D341Med (cell line): Measurements from ENCODE around the gene CACNB3.

Experiments used
- DNase-seq: peaks from one replicate; pipeline ENCODE4 v3.0.0; 2012; ENCODE audit warnings: low spot score

The CACNB3 gene

DNA sequence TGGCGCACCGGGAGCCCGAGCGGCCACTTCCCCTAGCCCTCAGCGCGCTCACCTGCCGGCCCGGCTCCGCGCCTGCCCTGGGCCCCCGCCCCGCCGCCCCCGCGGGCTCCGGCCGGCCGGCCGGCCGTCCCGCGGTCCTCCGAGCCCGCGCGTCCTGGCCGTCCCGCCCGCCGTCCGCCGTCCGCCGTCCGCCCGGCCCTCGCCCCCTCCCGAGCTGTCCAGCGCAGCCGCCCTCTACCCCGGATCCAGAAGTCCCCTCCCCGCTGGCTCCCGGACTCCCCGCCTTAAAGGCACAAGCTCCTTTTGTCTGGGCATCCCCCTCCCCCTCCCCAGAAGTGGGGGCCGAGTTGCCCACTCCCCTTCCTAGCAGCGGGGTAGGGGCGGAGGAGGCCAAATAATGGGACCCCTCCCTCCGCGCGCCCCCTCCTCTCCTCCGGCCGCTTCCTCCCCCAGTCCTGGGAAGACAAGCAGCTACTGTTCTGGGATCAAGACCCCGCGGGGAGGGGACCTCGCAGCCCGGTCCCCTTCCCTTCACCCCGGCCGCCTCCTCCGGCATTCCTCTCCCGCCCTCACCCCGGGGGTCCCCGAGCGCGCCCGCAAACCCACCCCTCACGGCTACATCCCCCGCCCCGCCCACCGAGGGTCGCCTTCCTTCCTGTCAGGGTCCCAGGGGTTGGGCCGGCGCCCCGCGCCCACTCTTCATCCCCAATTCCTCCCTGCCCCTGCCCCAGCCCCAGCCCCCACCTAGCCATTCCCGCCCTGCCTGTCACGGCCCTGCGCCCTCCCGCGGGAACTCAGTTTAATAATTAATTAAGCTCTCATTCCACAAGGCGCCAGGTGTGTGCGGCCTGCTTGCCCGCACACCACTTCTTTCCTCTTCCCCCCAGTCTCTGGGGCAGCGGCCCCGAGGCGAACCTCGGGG, 29.2 kb upstream of the CACNB3 start, which contains the start of gene ADCY6:
ADCY6 (minus strand) TSS at position 236 of the 922 bp plus-strand sequence. CDS start 5,655 bp downstream, outside the sequence.
- DNase-seq = peak; percentile 86

DNA sequence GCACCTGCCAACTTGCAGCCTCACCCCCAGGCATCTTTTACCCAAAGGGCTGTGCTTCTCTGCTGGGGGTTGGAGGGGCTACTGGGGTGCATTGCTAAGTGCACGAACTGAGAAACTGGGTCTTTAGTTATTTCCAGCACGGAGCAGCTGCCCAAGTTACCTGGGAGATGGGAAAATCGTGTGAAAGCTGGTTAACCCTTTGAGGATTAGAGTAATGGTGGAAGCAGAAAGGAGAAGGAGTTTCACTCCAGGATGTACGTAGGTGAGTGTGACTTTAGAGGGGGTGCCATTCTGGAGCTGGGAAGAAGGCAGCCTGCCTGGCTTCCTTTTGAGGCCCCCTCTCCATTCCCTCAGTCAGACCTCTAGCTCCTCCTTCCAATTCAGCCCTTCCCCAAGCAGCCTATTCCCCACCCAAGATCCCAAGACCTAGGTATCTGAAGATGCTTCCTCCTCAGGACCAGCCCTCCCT, 28.4 kb upstream of the CACNB3 start:
- DNase-seq = no peak

DNA sequence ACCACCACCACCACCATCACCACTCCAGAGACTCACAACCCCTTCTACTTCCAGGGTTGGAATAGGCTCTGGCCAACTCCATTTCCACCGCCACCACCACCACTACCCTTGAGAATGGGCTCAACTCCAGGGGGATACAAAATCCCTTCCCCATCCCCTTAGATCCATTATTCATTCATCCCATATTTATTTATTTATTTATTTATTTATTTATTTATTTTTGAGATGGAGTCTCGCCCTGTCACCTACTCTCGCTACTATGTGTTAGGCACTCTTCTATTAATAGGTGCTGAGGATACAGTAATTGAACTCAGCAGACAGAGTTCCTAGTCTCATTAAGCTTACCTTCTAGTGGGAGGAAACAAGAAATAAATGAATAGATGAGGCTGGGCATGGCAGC, 24.6 kb upstream of the CACNB3 start:
- DNase-seq = no peak

DNA sequence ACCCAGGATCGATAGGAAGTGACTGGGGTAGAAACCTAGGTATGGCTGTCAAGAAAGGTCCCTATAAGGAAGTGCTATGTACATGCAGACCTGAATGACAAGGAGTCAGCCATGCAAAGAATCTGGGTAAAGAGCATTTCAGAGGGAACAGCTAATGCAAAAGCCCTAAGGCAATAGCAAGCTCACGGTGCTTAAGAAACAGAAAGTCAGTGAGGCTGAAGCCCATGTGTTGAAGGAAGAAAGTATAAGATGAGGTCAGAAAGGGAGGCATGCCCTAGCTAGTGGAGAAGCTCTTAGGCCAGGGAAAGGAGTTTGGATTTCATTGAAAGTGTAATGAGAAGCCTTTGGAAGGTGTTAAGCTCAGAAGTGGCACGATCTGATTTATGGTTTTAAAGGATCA, 23.4 kb upstream of the CACNB3 start:
- DNase-seq = no peak

DNA sequence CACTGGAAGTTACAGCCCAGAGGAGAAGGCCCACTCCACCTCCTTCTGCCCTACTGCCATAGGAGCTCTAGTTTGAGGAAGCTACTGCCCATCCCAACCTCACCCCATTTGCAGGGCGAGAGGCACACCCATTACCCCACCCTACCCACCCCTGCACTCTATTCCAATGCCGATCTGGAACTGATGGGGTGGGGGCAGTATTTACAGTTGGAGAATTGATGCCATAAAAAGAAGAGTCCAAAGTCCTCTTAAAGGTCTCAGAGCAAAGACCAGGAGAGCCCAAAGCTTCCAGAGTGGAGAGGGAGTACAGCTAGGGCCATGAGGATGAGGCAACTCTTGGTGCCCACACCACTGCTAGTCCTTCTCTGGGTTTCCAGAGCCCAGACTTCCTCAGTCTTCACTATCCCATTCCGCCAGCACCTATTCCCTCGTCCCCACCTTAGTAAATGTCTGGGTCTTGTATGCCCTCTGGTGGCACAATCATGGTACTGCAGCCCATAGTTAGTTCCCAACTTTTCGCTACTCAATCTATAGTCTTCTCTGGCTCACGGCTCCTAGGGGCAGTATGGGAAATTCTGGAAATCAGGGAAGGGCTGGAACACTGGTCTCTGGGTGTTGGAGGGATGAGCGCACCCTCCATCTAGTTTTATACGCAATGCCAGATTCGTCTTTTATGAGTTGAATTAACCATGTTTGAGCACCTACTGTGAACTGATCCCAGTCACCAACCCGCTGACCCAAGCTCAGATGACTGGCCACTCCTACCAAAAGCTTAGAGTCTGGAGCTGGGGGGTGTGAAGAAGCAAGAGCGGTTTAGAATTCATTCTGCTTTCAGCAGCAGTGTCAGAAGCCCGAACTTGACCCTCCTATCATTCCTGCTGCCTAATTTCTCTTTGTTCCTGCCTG, 22.5 kb upstream of the CACNB3 start:
- peak; percentile 82 for DNase-seq

DNA sequence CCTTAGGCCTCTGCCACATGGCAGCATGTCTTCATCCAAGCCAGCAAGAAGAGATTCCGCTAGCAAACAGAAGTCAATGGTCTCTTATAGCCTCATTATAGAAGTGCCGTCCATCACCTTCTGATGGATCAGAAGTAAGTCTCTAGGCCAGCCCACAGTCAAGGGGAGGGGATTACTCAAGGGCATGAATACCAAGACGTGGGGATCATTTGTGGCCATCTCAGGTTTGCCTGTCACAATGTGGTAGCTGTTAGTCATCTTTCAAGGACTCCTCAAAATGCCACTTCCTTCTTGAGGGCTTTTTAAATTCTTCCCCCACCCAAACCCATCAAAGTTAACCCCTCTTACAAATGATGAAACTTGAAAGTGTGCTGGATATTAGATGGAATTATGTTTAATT, 21.3 kb upstream of the CACNB3 start:
- no peak for DNase-seq

DNA sequence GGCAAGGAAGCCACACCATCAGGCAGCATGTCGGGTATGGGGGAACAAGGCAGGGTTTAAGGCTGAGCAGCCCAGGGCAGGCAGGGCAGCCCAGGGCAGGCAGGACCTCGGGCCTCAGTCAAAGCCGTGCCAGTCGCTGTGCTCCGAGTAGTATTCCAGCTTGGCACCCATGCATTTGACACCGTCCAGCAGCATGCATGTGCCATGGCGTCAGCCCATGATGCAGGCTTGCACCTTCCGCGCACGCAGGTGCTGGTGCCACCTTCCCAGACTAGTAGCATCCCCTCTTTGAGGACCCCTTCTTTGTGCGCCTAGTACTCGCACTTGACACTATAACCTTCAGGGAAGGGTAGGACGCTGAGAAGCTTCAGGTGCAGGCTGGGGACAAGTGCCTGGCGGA, 17.8 kb upstream of the CACNB3 start:
- no peak for DNase-seq

DNA sequence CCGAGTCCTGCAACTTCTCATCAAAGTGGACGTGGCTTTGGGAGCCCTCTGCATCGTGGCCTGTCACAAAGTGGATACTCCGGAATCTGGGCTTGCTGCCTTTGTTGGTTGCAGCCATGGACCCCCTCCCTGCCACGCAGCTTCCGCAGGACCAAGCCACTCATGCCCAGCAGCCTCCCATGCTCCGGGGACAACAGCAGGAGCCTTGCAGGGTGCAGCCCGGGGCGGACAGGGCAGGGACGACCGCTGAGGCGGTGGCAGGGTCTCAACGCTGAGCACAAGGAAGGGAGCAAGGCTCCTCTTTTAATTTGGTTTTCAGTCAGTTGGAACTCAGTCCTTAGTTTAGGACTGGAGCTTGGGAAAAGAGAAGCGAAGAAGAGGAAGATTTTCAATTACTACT, 17.3 kb upstream of the CACNB3 start:
- DNase-seq = no peak

DNA sequence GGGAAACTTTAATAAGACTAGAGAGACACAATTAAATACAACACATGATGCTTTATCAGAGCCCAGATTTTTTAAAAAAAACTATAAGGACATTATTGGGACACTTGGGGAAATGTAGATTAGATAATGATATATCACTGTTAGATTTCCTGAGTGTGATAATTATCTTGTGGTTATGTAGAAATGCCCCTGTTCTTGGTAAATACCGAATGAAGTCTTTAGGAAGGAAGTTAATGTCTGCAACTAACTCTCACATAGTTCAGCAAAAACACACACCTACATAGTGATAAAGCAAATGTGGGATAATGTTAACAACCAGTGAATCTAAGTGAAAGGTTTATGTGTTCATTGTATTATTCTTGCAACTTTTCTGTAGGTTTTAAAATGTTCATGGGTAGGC, 14.6 kb upstream of the CACNB3 start:
- no peak for DNase-seq

DNA sequence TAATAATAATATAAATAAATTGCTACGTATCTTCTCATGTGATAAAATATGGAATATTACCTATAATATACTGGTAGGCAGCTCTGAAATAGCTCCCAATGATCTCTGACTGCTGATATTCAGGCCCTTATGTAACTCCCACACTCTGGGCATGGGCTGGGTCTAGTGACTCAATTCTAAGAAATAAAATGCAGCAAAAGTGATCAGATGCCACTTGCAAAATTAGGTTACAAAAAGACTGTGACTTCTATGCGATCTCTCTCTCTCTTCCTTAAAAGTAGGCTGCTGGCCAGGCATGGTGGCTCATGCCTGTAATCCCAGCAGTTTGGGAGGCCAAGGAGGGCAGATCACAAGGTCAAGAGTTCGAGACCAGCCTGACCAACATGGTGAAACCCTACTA, 10.3 kb upstream of the CACNB3 start:
- DNase-seq = no peak

DNA sequence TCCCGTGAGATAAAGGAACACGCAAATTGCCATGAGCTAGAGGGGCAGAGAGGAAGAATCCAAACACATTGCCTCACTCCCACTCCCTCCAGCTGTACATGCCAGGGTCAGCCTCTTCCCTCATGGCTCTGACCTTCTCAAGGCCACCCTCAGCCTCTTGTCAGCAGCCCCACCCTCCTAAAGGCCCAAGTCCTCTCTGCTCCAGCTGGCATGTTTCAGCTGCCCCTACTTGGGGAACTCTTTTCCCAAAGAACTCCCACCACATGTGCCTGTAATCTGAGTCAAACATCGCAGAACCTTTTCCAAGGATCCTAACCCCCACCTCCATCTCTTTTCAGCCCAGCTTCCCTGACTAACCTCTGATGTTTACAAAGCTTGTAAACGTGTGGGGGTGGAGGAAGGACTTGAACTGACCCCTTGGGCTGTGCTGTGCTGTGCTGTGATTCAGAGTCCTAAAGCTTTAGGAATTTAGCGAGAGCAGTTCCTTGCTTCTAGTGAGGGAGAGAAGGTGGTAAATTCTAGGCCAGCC, 7.3 kb upstream of the CACNB3 start:
- no peak for DNase-seq

DNA sequence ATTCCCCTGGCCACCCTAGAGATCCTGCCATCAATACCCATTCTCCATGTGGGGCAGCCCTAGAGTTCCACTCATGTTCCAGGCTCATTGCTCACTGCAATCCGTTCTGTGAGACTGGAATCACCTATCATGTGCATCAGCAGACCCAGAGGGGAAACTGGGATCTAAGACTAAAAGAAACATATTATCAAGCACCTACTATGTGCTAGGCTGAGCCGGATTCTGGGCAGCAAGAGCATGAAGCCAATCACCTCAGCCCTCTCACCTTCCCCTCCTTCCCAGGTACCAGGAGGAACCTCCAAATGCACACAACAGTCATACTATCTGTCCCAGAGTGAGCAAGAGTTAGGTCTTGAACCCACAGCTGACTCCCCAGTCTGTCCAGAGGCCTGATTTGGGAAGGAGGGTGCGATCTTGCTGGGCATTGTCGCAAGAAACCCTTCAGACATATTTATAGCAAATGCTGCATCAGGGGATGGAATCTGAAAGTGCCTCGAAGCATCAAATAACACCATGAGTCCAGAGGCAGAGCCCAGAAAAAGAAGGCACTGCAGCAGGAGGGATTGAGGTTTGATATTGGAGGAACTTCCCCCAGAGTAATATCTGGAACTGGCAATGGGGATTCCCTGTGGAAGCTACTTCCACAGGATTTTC, 6.7 kb upstream of the CACNB3 start:
- DNase-seq = no peak

DNA sequence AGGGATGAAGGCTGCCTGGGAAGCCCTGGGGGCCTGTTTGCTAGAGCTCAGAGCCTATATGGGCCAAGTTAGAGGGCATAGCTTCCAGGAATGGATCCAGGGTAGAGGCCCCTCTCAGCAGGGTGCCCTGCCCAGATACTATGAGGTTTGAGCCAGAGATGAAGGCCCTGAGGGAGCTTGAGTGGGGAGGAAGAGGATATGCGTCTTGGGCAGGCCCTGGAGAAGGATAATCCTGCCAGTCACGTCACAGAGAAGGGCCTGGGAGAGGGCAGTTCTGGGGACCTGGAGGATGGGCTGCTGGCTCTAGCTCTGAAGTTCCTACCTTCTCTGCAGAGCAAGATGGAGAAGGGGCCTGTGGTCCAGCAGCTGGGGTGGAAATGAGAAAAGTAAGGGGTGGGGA, 5.9 kb upstream of the CACNB3 start:
- DNase-seq = no peak

DNA sequence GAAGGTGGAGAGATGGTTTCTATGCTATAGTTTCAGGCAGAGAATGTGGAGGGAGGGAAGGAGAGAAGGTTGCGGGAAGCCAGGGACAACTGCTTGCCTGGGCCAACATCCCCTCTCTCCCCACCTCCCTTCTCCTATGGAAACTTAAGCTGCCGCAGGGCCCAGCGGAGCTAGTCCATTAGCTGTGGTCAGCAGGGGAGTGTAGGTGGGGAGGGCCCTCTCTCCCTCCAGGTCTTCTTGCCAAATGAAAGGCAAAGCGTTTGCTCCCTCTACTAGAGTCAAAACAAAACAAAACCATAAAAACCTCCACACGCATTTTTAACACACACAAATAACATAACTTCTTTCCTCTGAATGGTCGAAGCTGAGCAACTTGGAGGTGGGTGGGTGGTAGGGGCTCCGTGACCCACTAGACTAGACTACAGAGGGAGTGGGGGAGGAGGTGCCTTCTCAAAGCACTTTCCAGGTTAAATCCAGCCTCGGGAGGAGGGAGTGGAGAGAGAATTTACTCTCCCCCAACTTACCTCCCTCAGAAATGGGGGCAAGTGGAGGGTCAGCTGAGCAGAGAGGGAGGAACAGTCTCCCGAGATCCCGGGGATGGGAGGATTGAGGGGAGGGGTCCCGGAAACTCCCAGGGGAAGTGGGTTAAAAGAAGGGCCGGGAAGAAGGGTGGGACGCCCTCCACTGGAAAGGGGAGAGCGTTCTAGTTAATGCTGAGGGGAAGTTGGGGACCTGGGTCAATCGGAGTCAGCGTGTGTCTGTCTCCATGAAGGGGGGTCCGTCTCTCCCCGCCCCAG, 4.6 kb upstream of the CACNB3 start:
- DNase-seq = no peak

DNA sequence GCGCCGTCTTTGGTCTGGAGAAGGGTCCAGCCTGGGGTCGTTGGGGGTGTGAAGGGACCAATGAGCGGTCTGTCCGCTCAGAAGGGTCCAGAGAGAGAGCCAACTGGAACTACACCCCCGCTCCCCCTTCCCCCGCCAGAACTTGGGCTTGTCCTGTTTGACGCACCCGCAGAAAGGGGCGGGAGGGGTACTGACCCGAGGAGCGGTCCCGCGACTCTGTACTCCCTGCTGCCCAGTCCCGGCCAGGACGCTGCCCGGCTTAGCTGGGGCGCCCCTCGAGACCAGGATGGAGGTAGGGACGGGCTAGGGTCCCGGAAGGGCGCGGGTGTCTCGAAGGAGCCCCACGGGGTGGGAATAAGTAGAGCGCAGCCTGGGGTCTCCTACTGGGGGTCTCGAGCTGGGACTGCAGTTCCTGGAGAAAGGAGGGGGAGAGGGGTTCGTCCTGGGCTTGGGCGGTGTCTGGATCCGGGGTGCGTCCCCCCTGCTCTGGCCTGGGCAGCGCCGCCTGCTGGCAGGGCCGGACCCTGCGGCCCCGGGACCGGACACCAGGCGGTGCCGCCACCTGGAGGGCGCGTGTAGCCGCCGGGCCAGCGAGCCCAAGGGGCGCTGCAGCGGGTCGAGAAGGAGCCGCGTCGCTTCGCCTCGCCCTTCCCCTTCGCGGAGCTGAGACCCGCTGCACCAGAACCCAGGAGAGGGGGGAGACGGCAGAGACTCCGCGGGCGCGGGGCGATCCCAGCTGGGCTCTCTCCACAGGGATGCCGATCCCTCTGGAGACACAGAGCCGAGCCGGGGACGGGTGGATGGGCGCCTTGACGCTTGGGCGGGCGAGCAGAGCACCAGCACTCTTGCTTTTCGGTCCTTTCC, 3.8 kb upstream of the CACNB3 start:
- peak; percentile 96 for DNase-seq

DNA sequence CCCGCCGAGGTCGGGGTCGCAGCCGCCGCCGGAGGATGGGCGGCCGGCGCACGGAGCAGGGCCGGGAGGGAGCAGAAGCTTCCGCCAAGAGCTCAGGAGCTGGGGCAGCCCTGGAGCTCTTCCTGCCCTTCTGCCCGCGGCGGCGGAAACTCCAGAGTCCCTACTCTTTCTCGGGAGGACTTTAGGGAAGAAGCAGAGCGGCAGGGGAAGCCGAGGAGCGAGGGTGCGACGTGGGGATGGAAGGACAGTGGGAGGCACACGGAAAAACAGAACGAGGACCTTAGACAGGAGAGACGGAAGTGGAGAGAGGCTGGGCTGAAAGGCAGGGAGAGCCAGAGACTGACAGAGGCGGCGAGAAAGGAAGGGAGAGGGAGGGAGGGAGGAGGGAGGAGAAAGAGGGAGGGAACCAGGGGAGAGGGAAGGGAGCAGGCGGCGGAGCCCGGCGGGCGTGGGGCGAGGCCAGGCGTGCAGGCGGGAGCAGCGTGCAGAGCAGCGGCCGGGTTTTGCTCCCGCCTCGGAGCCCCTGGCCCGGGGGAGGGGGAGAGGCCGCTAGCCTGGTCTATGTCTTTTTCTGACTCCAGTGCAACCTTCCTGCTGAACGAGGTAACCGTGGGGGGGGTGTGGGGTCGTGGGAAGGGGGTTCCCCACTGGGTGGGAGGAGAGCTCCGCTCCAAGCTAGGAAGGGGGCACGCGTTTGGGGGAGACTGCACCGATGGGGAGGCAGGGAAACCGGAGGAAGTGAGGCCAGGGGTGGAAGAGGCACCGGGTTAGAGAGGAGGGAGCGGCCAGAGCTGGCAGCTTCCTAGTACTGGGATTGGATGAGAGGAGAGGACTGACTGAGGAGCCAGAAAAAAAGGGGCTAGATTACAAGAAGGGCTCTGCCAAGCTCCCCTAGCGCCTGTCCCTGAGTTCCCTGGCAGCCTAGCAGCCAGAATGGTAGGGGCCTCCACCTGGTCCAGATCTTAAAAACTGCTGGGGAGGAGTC, 2.9 kb upstream of the CACNB3 start:
- DNase-seq = peak; percentile 86

DNA sequence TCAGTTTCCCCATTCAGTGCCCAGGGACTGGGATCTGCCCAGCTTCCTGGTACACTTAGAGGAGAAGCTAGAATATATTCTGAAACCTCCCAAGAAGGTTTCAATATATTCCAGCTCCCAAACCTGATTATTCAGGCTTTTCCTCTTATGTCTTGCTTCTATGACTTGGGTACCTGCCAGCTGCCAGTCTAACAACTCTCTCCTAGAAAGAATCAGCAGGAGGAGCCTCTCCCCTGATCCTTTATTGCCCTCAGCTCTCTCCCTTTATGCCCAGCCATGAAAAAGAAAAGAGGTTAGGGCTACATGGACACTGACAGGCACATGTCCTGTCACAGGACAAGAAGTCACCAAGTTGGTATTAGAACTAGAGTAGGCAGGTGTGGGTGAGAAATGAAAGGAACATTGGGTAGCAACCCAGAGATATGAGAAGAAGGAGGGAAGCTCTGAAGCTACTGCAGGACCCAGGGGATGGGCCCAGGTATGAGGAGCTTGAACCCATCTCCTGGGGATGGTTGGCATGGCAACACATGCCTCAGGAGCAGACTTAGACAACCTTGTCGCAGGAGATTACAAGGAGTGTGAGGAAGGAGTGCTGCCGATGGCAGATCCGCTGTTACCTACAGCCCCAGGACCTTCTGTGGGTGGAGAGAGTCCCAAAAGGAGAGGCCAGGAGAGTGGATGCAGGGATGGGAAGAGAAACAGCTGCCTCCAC, 2.0 kb upstream of the CACNB3 start:
- no peak for DNase-seq
